Spinal cord (tissue), 4 donors: ENCODE results near the gene LRRTM2. TPM values are rescaled to one million over a fixed set of nuclear protein-coding genes. Genes with fewer than 3 reads are reported as not detected.

Source experiments
- polyA plus RNA-seq, 2 donors: library from polyadenylated mRNA; unstranded; fragments of 120-200 nt; gene quantifications; one replicate each; pipeline ENCODE4 v1.2.1, GENCODE V29; 2013; ENCODE audit not compliant: insufficient read length in 2 of 2
- total RNA-seq, 2 donors: library from RNA; depleted of rRNA in 1 of 2; stranded (reverse); fragments of 120-200 nt in 1 of 2; fragments of >200 nt in 1 of 2; gene quantifications; one replicate each; pipeline versions ENCODE4 v1.2.3 to v1.2.4, GENCODE V29; 2013 to 2014

LRRTM2 gene
- total and polyA plus RNA-seq, 4 donors: 16.8 to 50.4 (median 25.8) TPM

Other genes with a start within 250 kb of the LRRTM2 start
- gene CTNNA1, start 121.9 kb downstream of the LRRTM2 start, total RNA-seq: 100 to 1,000 TPM; 280 to 295 TPM
- gene CTNNA1, start 121.9 kb downstream of the LRRTM2 start, polyA plus RNA-seq: 100 to 1,000 TPM; 208 to 225 TPM